HG03060 (cell line): Measurements from ENCODE around the gene ZC3H4.

Experiments used
- ATAC-seq: cut with Tn5 transposase; IDR thresholded peaks from one replicate; pipeline ENCODE4 v1.9.1; 2021; ENCODE audit warnings: low read depth, moderate number of reproducible peaks; ENCODE audit not compliant: unreplicated experiment

Gene ZC3H4

DNA sequence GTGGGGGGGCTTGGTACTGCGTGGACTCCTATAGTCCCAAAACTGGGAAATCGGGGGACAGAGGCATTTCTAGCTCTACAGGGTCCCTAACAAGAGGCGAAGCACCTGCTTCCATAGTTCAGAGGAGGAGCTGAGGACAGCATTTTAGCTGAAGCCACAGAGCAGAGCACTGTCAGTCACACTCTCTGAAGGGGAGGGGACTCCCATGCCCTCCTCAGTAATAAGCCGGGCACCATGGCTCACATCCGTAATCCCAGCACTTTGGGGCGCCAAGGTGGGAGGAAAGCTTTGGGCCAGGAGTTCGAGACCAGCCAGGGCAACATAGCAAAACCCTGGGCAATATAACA, 90.2 kb downstream of the ZC3H4 start:
- no peak for ATAC-seq

DNA sequence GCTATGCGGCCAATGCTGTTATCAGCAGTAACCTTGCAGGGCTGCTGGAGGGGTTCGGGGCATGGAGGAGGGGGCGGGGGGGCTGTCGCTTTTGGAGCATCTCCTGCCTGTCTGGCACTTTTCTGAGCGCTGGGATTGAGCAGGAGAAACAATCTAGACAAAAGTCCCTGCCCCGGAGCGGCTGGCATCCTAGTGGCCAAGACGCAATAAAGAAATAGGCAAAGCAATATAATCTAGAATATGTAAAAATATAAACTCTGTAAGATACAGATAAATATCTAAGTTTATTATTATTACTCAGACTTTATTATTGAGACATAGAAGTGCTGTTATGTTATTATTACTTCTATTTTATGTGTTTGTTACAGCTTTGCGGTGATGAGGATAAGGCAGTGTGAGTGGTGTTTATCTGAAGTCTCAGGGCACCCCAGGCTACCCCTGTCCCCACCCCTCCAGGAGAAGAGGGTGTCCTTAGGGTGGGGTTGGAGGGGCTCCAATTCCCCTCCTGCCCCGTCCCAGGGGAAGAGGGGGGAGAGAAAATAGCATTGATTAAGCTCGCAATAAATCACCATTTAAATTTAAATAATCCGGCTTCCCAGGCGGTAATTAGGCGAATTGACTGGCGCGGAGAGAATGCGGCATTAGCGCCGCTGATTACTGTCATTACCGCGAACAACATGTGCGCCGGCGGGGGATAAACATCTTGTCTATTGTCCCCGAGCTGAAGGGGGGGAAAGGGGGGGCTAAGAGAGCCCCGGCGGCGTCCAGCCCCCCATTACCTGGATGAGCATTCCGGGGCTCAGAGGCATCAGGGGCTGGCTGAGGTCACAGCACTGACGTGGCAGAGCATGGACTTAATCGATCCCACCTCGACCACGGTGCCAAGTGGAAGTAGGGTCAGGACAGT, 90.8 kb downstream of the ZC3H4 start:
- ATAC-seq, result no peak

DNA sequence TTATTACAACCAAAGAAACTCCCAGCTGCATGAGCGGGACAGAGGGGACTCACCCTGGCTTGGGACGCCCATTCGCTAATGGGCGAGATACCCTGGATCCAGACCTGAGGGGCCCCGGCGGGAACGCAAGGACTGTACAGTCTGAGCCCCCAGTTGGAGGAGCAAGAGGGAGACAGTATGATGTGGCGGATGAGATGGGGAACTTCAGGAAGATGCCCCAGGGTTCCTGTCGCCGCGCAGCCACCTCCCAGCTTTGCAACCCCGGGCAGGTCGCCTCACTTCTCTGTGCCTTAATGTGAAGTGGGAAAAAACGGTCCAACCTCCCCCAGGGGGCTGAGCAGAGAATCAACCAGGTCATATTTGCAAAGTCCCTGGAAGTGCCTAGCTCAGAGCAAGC, 91.4 kb downstream of the ZC3H4 start:
- ATAC-seq, result no peak

DNA sequence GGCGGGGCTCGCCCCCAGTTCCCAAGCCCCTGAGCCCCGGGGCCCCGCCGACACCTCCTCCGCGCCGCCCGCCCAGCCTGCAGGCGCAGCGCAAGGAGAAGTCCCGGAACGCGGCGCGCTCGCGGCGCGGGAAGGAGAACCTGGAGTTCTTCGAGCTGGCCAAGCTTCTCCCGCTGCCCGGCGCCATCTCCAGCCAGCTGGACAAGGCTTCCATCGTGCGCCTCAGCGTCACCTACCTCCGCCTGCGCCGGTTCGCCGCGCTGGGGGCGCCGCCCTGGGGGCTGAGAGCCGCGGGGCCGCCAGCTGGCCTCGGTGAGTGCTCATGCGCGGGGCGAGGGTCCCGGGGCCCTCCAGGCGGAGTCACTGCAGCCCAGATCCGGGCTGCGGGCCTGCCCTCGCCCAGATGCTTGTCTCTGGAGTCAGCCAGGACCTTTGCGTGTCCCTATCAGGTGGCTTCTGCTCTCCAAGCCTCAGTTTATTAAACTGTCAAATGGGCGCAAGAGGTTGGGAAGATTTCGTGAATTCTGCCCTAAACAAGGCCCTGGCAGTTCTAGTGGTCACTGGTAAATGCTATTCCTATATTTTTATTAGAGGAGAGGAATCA, 91.9 kb downstream of the ZC3H4 start:
- no peak for ATAC-seq

DNA sequence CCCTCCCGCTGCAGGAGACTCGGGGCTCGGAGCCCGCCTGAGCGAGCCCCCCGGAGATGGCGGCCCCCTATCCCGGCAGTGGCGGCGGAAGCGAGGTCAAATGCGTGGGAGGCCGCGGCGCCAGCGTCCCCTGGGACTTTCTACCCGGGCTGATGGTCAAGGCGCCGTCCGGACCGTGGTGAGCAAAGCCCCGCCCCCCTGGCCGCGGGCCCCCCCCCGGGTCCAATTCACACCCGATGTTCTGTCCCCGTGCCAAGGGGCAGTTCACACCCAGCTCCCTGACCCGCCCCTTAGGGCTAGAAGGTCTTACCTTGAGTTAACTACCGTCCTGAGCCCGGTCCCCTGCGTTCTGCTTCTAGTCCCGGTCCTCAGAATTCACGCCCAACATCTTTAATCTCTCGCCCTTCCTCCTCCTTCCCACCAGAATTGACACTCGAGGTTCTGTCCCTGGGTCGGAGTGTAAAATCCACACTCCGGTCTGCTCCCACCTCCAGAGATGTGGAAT, 92.5 kb downstream of the ZC3H4 start:
- no peak for ATAC-seq

DNA sequence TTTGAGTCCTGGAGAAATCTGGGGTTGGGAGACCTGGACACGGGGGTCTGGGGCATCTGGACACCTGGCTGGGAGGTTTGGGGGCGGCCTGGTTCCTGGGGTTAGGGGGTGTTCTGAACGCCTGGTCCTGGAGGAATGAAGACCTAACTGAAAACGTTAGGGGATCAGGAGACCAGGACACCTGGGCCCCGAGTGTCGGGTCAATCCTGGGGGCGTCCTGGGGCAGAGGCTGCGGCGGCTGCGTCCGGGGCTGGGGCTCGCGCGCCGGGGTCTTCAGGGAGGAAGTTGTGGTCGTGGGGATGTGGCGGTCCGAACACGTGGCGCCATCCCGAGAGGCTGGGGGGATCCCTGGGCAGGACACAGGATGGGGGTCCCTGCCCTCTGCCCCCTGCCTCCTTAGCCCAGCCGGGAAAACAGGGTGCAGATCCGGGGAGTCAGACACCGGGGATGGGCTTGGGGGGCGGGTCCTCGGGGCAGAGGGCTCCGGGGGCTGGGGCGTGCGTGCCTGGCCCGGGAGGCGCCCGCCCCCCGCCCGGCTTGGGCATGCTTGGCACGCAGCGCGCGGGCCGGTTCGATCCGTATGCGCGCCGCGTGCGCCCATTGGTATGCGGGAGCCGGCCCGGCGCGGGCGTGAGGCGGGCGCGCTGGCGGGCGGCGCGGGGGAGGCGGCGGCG, 93.3 kb downstream of the ZC3H4 start:
- ATAC-seq, result no peak

DNA sequence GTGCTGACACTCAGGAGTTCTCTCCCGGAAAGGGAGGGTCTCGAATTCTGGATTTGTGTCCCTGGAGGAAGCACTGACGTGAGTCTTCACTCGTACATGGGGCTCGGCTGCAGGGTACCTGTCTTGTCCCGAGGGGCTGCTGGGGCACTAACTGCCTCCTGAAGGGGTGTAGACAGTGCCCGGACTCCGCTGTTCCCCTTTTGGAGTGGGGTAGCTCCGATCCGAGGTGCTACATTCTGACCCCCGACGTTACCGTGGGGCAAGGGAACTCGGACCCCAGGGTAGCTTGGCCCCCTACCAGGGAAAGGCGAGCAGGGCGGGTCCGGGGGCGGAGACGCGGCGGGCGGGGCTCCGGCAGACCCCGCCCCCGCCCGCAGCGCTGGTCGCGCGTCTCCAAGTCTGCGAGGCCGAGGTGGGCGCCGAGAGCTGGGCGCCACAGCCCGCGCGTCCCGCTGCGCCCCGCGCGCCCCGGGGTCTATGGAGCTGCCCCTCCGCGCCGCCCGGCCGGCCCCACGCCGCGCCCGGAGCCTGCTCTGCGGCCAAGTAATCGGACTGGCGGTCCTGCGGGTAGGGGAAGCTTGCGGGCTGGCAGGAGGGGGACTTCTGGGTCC, 94.0 kb downstream of the ZC3H4 start, which contains the start of gene NPAS1:
TSS of gene NPAS1 (plus strand) at position 407 of the 611 bp plus-strand sequence. CDS start 1,211 bp downstream, outside the sequence.
- ATAC-seq, result no peak

DNA sequence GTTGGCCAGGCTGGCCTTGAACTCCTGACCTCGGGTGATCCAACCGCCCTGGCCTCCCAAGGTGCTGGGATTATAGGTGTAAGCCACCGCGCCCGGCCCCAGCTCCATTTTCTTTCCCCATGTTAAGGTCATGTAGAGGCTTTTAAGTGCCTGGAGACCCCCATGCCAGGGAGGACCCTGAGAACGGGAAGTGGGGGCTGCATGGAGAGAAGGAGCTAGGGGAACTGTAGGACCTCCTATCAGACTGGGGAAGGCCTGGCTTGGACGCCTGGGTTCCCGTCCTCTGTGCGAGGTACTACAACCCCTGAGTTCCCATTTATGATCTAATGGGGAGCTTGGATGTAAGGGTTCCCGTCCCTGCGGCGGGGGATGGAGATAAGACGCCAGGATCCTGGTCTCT, 94.7 kb downstream of the ZC3H4 start:
- ATAC-seq, result no peak
